HepG2 (cell line): Measurements from ENCODE around the gene SERPINB6. TPM values are rescaled to one million over a fixed set of nuclear protein-coding genes. Genes with fewer than 3 reads are reported as not detected.
A peak's percentile ranks its signal among the peaks of the same experiment; 100 is the strongest.

Experiments
- GABPB1 ChIP-seq: IDR thresholded peaks from 2 replicates; pipeline ENCODE4 v1.6.1; 2016; ENCODE audit warnings: mild to moderate bottlenecking, missing genetic modification reagents, moderate library complexity, missing compliant biosample characterization
- HES4 ChIP-seq: sonication (generic); formaldehyde crosslinking; IDR thresholded peaks from 2 replicates; pipeline ENCODE4 v1.9.0; 2021; ENCODE audit warnings: mild to moderate bottlenecking, missing genetic modification reagents, borderline replicate concordance
- NFRKB ChIP-seq: fragments of 450-650 bp; IDR thresholded peaks from 2 replicates; pipeline ENCODE4 v1.6.1; 2017
- NFYC ChIP-seq: IDR thresholded peaks from 2 replicates; pipeline ENCODE4 v1.6.1; 2016; ENCODE audit warnings: missing genetic modification reagents, missing compliant biosample characterization
- SIX4 ChIP-seq: sonication (generic); formaldehyde crosslinking; IDR thresholded peaks from 2 replicates; pipeline ENCODE4 v1.4.0; 2020; ENCODE audit warnings: missing genetic modification reagents
- SNAPC2 ChIP-seq: sonication (generic); formaldehyde crosslinking; IDR thresholded peaks from 2 replicates; pipeline ENCODE4 v1.8.1; 2022; ENCODE audit warnings: mild to moderate bottlenecking, missing genetic modification reagents
- TOE1 ChIP-seq: sonication (generic); formaldehyde crosslinking; IDR thresholded peaks from 2 replicates; pipeline ENCODE4 v1.4.0; 2020; ENCODE audit warnings: mild to moderate bottlenecking, missing genetic modification reagents
- ZFP36L2 ChIP-seq: sonication (generic); formaldehyde crosslinking; IDR thresholded peaks from 2 replicates; pipeline ENCODE4 v1.4.0; 2020; ENCODE audit warnings: missing genetic modification reagents
- ZKSCAN5 ChIP-seq: sonication (generic); formaldehyde crosslinking; IDR thresholded peaks from 2 replicates; pipeline ENCODE4 v1.5.1; 2020; ENCODE audit warnings: mild to moderate bottlenecking, missing genetic modification reagents
- ZNF138 ChIP-seq: sonication (generic); formaldehyde crosslinking; IDR thresholded peaks from 2 replicates; pipeline ENCODE4 v1.5.0; 2020; ENCODE audit warnings: mild to moderate bottlenecking, low read depth, missing genetic modification reagents
- ZNF549 ChIP-seq: sonication (generic); formaldehyde crosslinking; IDR thresholded peaks from 2 replicates; pipeline ENCODE4 v1.5.0; 2020; ENCODE audit warnings: missing genetic modification reagents
- ZNF616 ChIP-seq: sonication (generic); formaldehyde crosslinking; IDR thresholded peaks from 2 replicates; pipeline ENCODE4 v1.5.0; 2020; ENCODE audit warnings: low read depth, mild to moderate bottlenecking, missing genetic modification reagents
- ZNF790 ChIP-seq: sonication (generic); formaldehyde crosslinking; IDR thresholded peaks from 2 replicates; pipeline ENCODE4 v1.8.0; 2022; ENCODE audit warnings: missing genetic modification reagents, mild to moderate bottlenecking, borderline replicate concordance
- ZSCAN9 ChIP-seq: IDR thresholded peaks from 2 replicates; pipeline ENCODE4 v1.6.1; 2016; ENCODE audit warnings: borderline replicate concordance
- polyA plus RNA-seq, 8 experiments: library from polyadenylated mRNA; depleted of rRNA in 3 of 8; stranded (reverse) in 7 of 8; unstranded in 1 of 8; fragments of >200 nt; fragmentation: Illumina TruSeq in 4 of 8; extraction: Trizol in 4 of 8; gene quantifications; 2 replicates each; pipeline versions ENCODE4 v1.2.1 to v1.2.3, GENCODE V29; 2011 to 2016; ENCODE audit warnings: low read depth in 4 of 8, missing spikeins in 1 of 8, mixed read lengths in 1 of 8; ENCODE audit not compliant: insufficient read depth in 1 of 8
- total RNA-seq, 5 experiments: library from RNA; depleted of rRNA; stranded (reverse); fragments of >200 nt; fragmentation: Illumina TruSeq; extraction: Trizol; gene quantifications; 2 replicates each; pipeline ENCODE4 v1.2.3, GENCODE V29; 2016; ENCODE audit warnings: low read depth in 1 of 5
- TF ChIP-seq, protein P1 (sequence below): sonication (generic); formaldehyde crosslinking; IDR thresholded peaks from 2 replicates; pipeline ENCODE4; 2020; ENCODE audit warnings: missing genetic modification reagents, mild to moderate bottlenecking, borderline replicate concordance
- TF ChIP-seq, protein P2 (sequence below): sonication (generic); formaldehyde crosslinking; IDR thresholded peaks from 2 replicates; pipeline ENCODE4 v1.4.0; 2020; ENCODE audit warnings: missing genetic modification reagents
- TF ChIP-seq, protein P3 (sequence below): IDR thresholded peaks from 2 replicates; pipeline ENCODE4 v1.6.1; 2016
- TF ChIP-seq, protein P4 (sequence below): sonication (generic); formaldehyde crosslinking; IDR thresholded peaks from 2 replicates; pipeline ENCODE4 v1.4.0; 2020; ENCODE audit warnings: missing genetic modification reagents
- TF ChIP-seq, protein P5 (sequence below): sonication (generic); formaldehyde crosslinking; IDR thresholded peaks from 2 replicates; pipeline ENCODE4 v1.4.0; 2020; ENCODE audit warnings: low read depth, mild to moderate bottlenecking, missing genetic modification reagents
- TF ChIP-seq, protein P6 (sequence below): sonication (generic); formaldehyde crosslinking; IDR thresholded peaks from 2 replicates; pipeline ENCODE4 v1.4.0; 2020; ENCODE audit warnings: mild to moderate bottlenecking, missing genetic modification reagents

The SERPINB6 gene
- total and polyA plus RNA-seq, 2 of the 13 experiments (the other 11 are each of a cell fraction or from before 2014, with no cell fraction given): 38.2 to 61.3 TPM

DNA sequence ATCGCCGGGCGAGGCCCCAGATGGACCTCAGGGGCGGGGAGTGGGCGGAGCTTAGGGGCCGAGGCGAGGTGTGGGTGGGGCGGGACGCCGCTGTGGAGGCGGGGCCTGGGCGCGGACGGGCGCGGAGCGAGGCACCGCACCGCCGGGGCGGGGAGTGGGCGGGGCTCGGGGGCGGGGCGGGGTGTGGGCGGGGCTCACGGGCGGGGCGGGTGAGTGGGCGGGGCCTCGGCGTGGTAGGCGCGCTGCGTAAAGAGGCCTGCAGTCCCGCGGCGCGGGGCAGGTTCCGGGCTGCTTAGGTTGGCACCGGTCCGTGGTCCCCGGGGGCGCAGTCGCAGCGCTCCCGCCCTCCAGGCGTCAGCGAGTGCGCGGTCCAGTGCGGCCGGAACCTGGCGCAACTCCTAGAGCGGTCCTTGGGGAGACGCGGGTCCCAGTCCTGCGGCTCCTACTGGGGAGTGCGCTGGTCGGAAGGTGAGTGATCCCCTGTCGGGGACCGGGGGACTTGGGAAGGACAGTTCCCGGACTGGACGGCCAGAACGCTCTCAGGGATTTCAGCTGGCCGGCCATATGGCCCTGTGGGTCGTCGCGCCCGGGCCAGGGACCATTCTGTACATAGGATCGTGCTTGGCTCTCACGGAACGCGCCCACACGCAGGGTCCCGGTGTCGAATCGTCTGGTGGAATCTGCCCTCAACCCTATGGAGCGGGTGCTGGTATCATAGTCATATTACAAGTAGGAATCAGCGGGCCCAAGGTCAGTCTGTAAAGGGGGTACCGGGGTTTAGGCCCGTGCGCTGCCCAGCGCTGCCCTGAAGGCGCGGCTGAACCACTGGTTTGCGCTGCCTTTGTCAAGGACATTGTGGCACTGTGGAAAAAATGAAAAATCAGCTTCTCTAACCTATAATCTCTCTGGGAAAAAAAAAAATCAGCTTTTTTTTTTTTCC is 28.5 kb upstream of the SERPINB6 start, which contains the start of gene NQO2 (continued):
- TF ChIP-seq, protein P1, sequence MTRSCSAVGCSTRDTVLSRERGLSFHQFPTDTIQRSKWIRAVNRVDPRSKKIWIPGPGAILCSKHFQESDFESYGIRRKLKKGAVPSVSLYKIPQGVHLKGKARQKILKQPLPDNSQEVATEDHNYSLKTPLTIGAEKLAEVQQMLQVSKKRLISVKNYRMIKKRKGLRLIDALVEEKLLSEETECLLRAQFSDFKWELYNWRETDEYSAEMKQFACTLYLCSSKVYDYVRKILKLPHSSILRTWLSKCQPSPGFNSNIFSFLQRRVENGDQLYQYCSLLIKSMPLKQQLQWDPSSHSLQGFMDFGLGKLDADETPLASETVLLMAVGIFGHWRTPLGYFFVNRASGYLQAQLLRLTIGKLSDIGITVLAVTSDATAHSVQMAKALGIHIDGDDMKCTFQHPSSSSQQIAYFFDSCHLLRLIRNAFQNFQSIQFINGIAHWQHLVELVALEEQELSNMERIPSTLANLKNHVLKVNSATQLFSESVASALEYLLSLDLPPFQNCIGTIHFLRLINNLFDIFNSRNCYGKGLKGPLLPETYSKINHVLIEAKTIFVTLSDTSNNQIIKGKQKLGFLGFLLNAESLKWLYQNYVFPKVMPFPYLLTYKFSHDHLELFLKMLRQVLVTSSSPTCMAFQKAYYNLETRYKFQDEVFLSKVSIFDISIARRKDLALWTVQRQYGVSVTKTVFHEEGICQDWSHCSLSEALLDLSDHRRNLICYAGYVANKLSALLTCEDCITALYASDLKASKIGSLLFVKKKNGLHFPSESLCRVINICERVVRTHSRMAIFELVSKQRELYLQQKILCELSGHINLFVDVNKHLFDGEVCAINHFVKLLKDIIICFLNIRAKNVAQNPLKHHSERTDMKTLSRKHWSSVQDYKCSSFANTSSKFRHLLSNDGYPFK (CRISPR knock-in tag): peak; percentile 23; the same call in 1 of the 2 replicates
- TF ChIP-seq SNAPC2 (no peak), HES4 (CRISPR knock-in tag) (no peak), ZNF616 (CRISPR knock-in tag) (no peak; the same call in none of the 2 replicates), TOE1 (CRISPR knock-in tag) (no peak; the same call in 1 of the 2 replicates), NFRKB (no peak), ZNF138 (CRISPR knock-in tag) (peak; percentile 89), ZKSCAN5 (0 out of 2 replicates have a peak, but pooled peaks have one; percentile 47), SIX4 (no peak), ZFP36L2 (CRISPR knock-in tag) (0 out of 2 replicates have a peak, but pooled peaks have one; percentile 66), ZNF549 (CRISPR knock-in tag) (no peak), ZSCAN9 (CRISPR knock-in tag) (no peak), ZNF790 (CRISPR knock-in tag) (peak; percentile 49; the same call in 1 of the 2 replicates), GABPB1 (CRISPR knock-in tag) (peak; percentile 82), NFYC (CRISPR knock-in tag) (0 out of 2 replicates have a peak, but pooled peaks have one; percentile 31)
- TF ChIP-seq, protein P2, sequence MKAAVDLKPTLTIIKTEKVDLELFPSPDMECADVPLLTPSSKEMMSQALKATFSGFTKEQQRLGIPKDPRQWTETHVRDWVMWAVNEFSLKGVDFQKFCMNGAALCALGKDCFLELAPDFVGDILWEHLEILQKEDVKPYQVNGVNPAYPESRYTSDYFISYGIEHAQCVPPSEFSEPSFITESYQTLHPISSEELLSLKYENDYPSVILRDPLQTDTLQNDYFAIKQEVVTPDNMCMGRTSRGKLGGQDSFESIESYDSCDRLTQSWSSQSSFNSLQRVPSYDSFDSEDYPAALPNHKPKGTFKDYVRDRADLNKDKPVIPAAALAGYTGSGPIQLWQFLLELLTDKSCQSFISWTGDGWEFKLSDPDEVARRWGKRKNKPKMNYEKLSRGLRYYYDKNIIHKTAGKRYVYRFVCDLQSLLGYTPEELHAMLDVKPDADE (CRISPR knock-in tag): no peak
- TF ChIP-seq, protein P3, sequence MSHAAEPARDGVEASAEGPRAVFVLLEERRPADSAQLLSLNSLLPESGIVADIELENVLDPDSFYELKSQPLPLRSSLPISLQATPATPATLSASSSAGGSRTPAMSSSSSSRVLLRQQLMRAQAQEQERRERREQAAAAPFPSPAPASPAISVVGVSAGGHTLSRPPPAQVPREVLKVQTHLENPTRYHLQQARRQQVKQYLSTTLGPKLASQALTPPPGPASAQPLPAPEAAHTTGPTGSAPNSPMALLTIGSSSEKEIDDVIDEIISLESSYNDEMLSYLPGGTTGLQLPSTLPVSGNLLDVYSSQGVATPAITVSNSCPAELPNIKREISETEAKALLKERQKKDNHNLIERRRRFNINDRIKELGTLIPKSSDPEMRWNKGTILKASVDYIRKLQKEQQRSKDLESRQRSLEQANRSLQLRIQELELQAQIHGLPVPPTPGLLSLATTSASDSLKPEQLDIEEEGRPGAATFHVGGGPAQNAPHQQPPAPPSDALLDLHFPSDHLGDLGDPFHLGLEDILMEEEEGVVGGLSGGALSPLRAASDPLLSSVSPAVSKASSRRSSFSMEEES (CRISPR knock-in tag): peak; percentile 41; the same call in 1 of the 2 replicates
- TF ChIP-seq, protein P4, sequence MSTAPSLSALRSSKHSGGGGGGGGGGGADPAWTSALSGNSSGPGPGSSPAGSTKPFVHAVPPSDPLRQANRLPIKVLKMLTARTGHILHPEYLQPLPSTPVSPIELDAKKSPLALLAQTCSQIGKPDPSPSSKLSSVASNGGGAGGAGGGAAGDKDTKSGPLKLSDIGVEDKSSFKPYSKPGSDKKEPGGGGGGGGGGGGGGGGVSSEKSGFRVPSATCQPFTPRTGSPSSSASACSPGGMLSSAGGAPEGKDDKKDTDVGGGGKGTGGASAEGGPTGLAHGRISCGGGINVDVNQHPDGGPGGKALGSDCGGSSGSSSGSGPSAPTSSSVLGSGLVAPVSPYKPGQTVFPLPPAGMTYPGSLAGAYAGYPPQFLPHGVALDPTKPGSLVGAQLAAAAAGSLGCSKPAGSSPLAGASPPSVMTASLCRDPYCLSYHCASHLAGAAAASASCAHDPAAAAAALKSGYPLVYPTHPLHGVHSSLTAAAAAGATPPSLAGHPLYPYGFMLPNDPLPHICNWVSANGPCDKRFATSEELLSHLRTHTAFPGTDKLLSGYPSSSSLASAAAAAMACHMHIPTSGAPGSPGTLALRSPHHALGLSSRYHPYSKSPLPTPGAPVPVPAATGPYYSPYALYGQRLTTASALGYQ (CRISPR knock-in tag): 0 out of 2 replicates have a peak, but pooled peaks have one; percentile 42
- TF ChIP-seq, protein P5, sequence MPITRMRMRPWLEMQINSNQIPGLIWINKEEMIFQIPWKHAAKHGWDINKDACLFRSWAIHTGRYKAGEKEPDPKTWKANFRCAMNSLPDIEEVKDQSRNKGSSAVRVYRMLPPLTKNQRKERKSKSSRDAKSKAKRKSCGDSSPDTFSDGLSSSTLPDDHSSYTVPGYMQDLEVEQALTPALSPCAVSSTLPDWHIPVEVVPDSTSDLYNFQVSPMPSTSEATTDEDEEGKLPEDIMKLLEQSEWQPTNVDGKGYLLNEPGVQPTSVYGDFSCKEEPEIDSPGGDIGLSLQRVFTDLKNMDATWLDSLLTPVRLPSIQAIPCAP: no peak
- TF ChIP-seq, protein P6, sequence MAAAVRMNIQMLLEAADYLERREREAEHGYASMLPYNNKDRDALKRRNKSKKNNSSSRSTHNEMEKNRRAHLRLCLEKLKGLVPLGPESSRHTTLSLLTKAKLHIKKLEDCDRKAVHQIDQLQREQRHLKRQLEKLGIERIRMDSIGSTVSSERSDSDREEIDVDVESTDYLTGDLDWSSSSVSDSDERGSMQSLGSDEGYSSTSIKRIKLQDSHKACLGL: peak; percentile 82
